SK-N-SH treated with all-trans-retinoic acid at 6 μM for 48 hours (cell line): ENCODE data around the gene STXBP5.

Experiments
- ATAC-seq: fragments of 200-7000 bp; cut with Tn5 transposase; 3 replicates; pipeline ENCODE4 v1.9.1; 2020; ENCODE audit warnings: mild to moderate bottlenecking, moderate library complexity
- ARNTL ChIP-seq: fragments of 450-650 bp; formaldehyde crosslinking; IDR thresholded peaks from 2 replicates; pipeline ENCODE4 v1.5.0; 2020; ENCODE audit warnings: low read depth, mild to moderate bottlenecking, moderate library complexity, borderline replicate concordance
- BACH2 ChIP-seq: fragments of 250-450 bp; sonication (Bioruptor Pico); IDR thresholded peaks from 2 replicates; pipeline ENCODE4 v1.9.0; 2021; ENCODE audit warnings: mild to moderate bottlenecking, borderline replicate concordance
- CSDC2 ChIP-seq: fragments of 250-450 bp; sonication (Bioruptor Pico); IDR thresholded peaks from 2 replicates; pipeline ENCODE4 v1.5.0; 2020; ENCODE audit warnings: mild to moderate bottlenecking, moderate library complexity
- CSRNP3 ChIP-seq: fragments of 250-450 bp; sonication (Bioruptor Pico); IDR thresholded peaks from 2 replicates; pipeline ENCODE4 v1.5.1; 2021; ENCODE audit warnings: mild to moderate bottlenecking, moderate library complexity
- ESRRG ChIP-seq: fragments of 250-450 bp; sonication (Bioruptor Pico); IDR thresholded peaks from 2 replicates; pipeline ENCODE4 v1.6.1; 2021; ENCODE audit warnings: mild to moderate bottlenecking
- GLIS3 ChIP-seq: fragments of 250-450 bp; sonication (Bioruptor Pico); IDR thresholded peaks from 2 replicates; pipeline ENCODE4 v1.5.0; 2020; ENCODE audit warnings: mild to moderate bottlenecking, moderate library complexity
- ISL1 ChIP-seq: fragments of 250-450 bp; sonication (Bioruptor Pico); IDR thresholded peaks from 2 replicates; pipeline ENCODE4 v2.1.2; 2022; ENCODE audit warnings: mild to moderate bottlenecking, moderate library complexity
- OSR1 ChIP-seq: fragments of 250-450 bp; sonication (Bioruptor Pico); IDR thresholded peaks from 2 replicates; pipeline ENCODE4 v1.8.0; 2022; ENCODE audit warnings: moderate library complexity, mild to moderate bottlenecking, inconsistent platforms
- PATZ1 ChIP-seq: fragments of 250-450 bp; sonication (Bioruptor Pico); IDR thresholded peaks from 2 replicates; pipeline ENCODE4 v1.8.0; 2020; ENCODE audit warnings: mild to moderate bottlenecking, moderate library complexity, borderline replicate concordance
- PPARA ChIP-seq: fragments of 250-450 bp; sonication (Bioruptor Pico); IDR thresholded peaks from 2 replicates; pipeline ENCODE4 v1.5.0; 2020; ENCODE audit warnings: mild to moderate bottlenecking, borderline replicate concordance
- RARB ChIP-seq: fragments of 250-450 bp; sonication (Bioruptor Pico); IDR thresholded peaks from 2 replicates; pipeline ENCODE4 v1.8.0; 2021; ENCODE audit warnings: mild to moderate bottlenecking, moderate library complexity
- TCF4 ChIP-seq: fragments of 250-450 bp; sonication (Bioruptor Pico); IDR thresholded peaks from 2 replicates; pipeline ENCODE4 v1.8.0; 2021; ENCODE audit warnings: mild to moderate bottlenecking, moderate library complexity, borderline replicate concordance
- TOX ChIP-seq: fragments of 250-450 bp; sonication (Bioruptor Pico); IDR thresholded peaks from 2 replicates; pipeline ENCODE4 v1.8.0; 2021; ENCODE audit warnings: mild to moderate bottlenecking, moderate library complexity, borderline replicate concordance
- ZC3H10 ChIP-seq: fragments of 250-450 bp; sonication (Bioruptor Pico); IDR thresholded peaks from 2 replicates; pipeline ENCODE4 v1.5.1; 2021; ENCODE audit warnings: mild to moderate bottlenecking, moderate library complexity
- ZFP3 ChIP-seq: fragments of 250-450 bp; sonication (Bioruptor Pico); IDR thresholded peaks from 2 replicates; pipeline ENCODE4 v1.5.0; 2020; ENCODE audit warnings: mild to moderate bottlenecking, moderate library complexity
- ZFP30 ChIP-seq: fragments of 450-650 bp; formaldehyde crosslinking; IDR thresholded peaks from 2 replicates; pipeline ENCODE4 v1.5.0; 2022; ENCODE audit warnings: mild to moderate bottlenecking, moderate library complexity
- ZNF565 ChIP-seq: fragments of 450-650 bp; formaldehyde crosslinking; conservative IDR thresholded peaks from 2 replicates; pipeline ENCODE4 v1.5.0; 2020; ENCODE audit warnings: low read depth, mild to moderate bottlenecking, moderate library complexity
- ZNF70 ChIP-seq: fragments of 450-650 bp; formaldehyde crosslinking; IDR thresholded peaks from 2 replicates; pipeline ENCODE4 v1.5.0; 2020; ENCODE audit warnings: mild to moderate bottlenecking, moderate library complexity
- ZNF8 ChIP-seq: fragments of 450-650 bp; formaldehyde crosslinking; IDR thresholded peaks from 2 replicates; pipeline ENCODE4 v1.5.0; 2020; ENCODE audit warnings: mild to moderate bottlenecking, moderate library complexity
- TF ChIP-seq, protein P1 (sequence below): fragments of 250-450 bp; sonication (Bioruptor Pico); IDR thresholded peaks from 2 replicates; pipeline ENCODE4 v1.8.0; 2021; ENCODE audit warnings: low read depth, mild to moderate bottlenecking, moderate library complexity, borderline replicate concordance
- TF ChIP-seq, protein P2 (sequence below): fragments of 250-450 bp; sonication (Bioruptor Pico); IDR thresholded peaks from 2 replicates; pipeline ENCODE4 v1.5.0; 2020; ENCODE audit warnings: mild to moderate bottlenecking, moderate library complexity

Gene STXBP5

DNA sequence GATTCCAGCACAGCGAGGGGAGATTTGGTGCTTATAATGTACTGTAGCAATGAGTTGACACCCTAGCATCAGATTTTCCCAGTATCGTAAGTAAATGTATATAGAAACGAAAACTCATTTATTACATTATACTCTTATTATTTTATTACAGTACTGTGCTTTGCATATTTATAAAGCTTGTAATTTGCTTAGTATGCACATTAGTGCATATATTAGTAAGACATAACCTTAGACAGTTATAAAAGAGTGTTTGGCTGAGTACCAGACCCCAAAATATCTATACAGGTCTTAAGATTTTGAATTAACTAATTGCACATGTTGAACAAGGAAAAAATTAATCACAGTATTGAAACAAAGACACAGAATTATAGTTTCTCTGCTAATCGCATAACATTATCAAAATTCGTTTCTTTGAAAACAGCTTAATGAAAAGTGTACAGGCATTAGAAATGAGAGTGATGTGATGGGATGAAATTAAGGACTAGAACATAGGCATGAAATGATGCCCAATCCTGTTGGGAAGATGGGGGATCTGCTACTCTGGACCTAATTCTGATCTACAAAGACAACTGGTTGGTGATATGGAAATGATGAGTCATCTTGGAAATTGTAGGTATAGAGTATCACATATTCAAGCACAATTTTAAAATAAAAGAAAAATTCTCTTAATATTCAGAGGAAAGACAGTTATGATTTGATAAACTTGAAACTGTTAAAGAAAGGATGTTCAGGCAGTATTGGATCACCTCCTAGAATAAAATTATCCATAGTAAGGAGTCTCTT, 42.8 kb downstream of the STXBP5 start:
- TF ChIP-seq ZC3H10 (CRISPR knock-in tag) (no peak), RARB (CRISPR knock-in tag) (no peak), ZFP3 (no peak), GLIS3 (CRISPR knock-in tag) (no peak), TOX (CRISPR knock-in tag) (no peak), BACH2 (CRISPR knock-in tag) (no peak), PPARA (CRISPR knock-in tag) (no peak), PATZ1 (CRISPR knock-in tag) (no peak), TCF4 (no peak), ZNF565 (no peak), CSRNP3 (no peak), ZFP30 (no peak), CSDC2 (CRISPR knock-in tag) (no peak), ZNF70 (CRISPR knock-in tag) (no peak)
- TF ChIP-seq, protein P1, sequence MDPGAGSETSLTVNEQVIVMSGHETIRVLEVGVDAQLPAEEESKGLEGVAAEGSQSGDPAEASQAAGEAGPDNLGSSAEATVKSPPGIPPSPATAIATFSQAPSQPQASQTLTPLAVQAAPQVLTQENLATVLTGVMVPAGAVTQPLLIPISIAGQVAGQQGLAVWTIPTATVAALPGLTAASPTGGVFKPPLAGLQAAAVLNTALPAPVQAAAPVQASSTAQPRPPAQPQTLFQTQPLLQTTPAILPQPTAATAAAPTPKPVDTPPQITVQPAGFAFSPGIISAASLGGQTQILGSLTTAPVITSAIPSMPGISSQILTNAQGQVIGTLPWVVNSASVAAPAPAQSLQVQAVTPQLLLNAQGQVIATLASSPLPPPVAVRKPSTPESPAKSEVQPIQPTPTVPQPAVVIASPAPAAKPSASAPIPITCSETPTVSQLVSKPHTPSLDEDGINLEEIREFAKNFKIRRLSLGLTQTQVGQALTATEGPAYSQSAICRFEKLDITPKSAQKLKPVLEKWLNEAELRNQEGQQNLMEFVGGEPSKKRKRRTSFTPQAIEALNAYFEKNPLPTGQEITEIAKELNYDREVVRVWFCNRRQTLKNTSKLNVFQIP, result no peak
- ATAC-seq, result no peak

DNA sequence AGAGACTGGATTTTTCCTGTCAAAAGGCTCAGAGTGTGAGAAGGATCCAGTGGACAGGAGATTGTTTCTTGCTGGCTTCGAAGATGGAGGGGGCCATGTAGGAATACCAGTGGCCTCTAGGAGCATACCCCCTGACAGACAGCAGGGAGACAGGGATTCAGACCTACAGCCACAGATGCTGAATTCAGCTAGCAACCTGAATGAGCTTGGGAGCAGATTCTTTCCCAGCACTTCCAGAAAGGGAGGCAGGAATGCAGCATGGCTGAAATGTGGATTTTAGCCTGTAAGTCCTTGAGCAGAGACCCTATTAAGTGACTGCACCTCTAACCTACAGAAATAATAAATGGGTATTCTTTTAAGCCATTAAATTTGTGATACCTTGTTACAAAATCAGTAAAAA, 44.6 kb downstream of the STXBP5 start:
- TF ChIP-seq ZNF565 (no peak), ESRRG (no peak), ARNTL (no peak), ISL1 (CRISPR knock-in tag) (no peak), GLIS3 (CRISPR knock-in tag) (no peak), ZFP30 (no peak), OSR1 (CRISPR knock-in tag) (no peak), BACH2 (CRISPR knock-in tag) (no peak), TCF4 (no peak), ZNF70 (CRISPR knock-in tag) (no peak), PPARA (CRISPR knock-in tag) (no peak), ZNF8 (no peak)
- TF ChIP-seq, protein P2, sequence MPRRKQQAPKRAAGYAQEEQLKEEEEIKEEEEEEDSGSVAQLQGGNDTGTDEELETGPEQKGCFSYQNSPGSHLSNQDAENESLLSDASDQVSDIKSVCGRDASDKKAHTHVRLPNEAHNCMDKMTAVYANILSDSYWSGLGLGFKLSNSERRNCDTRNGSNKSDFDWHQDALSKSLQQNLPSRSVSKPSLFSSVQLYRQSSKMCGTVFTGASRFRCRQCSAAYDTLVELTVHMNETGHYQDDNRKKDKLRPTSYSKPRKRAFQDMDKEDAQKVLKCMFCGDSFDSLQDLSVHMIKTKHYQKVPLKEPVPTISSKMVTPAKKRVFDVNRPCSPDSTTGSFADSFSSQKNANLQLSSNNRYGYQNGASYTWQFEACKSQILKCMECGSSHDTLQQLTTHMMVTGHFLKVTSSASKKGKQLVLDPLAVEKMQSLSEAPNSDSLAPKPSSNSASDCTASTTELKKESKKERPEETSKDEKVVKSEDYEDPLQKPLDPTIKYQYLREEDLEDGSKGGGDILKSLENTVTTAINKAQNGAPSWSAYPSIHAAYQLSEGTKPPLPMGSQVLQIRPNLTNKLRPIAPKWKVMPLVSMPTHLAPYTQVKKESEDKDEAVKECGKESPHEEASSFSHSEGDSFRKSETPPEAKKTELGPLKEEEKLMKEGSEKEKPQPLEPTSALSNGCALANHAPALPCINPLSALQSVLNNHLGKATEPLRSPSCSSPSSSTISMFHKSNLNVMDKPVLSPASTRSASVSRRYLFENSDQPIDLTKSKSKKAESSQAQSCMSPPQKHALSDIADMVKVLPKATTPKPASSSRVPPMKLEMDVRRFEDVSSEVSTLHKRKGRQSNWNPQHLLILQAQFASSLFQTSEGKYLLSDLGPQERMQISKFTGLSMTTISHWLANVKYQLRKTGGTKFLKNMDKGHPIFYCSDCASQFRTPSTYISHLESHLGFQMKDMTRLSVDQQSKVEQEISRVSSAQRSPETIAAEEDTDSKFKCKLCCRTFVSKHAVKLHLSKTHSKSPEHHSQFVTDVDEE (CRISPR knock-in tag), result no peak
- ATAC-seq, result no peak

DNA sequence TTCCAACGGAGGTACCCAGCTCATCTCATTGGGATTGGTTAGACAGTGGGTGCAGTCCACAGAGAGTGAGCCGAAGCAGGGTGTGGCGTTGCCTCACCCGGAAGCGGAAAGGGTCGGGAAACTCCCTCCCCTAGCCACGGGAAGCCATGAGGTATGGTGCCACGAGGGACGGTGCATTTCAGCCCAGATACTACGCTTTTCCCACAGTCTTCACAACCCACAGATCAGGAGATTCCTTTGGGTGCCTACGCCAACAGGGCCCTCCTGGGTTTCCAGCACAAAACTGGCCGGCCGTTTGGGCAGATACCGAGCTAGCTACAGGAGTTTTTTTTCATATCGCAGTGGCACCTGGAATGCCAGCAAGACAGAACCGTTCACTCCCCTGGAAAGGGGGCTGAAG, 46.9 kb downstream of the STXBP5 start:
- no peak for ATAC-seq
- no peak for TF ChIP-seq ISL1 (CRISPR knock-in tag)
- TF ChIP-seq PATZ1 (CRISPR knock-in tag), result no peak
- TF ChIP-seq CSDC2 (CRISPR knock-in tag), result no peak
- TF ChIP-seq ZNF70 (CRISPR knock-in tag), result no peak
- TF ChIP-seq, protein P2 (CRISPR knock-in tag), result no peak
- TF ChIP-seq TCF4, result no peak
- TF ChIP-seq ARNTL, result no peak
- TF ChIP-seq ZNF565, result no peak
- TF ChIP-seq TOX (CRISPR knock-in tag), result no peak
- TF ChIP-seq, protein P1, result no peak
- no peak for TF ChIP-seq RARB (CRISPR knock-in tag)
